Measurements from ENCODE around the gene MAGEA3. TPM values are rescaled to one million over a fixed set of nuclear protein-coding genes. Genes with fewer than 3 reads are reported as not detected.

MAGEA3 gene
- total and polyA plus RNA-seq, 9 of the 15 experiments (the other 6 are each of a cell fraction or from before 2014, with no cell fraction given), result 8.1 to 197 (median 144) TPM

DNA sequence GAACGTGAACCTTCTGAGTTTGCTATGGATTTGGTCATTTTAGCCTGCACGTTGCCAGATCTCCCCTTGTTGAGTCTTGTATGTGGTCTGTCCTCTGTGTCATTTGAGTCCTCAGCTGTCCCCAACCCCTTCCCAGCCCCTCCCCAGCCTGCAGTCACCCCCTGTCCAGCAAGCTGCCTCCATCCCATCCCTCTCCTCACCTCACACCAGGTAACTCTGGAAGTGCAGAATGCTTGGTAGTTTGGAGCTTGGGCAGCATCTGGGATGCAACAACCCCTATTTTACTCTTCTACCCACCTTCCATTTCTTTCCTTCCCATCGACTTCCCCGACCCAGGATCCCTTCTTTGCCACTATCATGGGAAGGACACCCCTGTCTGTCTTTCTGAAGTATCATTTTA, 42.5 kb upstream of the MAGEA3 start (continued):
- TF ChIP-seq, protein P1, sequence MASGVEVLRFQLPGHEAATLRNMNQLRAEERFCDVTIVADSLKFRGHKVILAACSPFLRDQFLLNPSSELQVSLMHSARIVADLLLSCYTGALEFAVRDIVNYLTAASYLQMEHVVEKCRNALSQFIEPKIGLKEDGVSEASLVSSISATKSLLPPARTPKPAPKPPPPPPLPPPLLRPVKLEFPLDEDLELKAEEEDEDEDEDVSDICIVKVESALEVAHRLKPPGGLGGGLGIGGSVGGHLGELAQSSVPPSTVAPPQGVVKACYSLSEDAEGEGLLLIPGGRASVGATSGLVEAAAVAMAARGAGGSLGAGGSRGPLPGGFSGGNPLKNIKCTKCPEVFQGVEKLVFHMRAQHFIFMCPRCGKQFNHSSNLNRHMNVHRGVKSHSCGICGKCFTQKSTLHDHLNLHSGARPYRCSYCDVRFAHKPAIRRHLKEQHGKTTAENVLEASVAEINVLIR (CRISPR knock-in tag; IDR thresholded peaks at IDR 0.05), result no peak
- TF ChIP-seq HDAC1 (IDR thresholded peaks at IDR 0.05), result no peak

DNA sequence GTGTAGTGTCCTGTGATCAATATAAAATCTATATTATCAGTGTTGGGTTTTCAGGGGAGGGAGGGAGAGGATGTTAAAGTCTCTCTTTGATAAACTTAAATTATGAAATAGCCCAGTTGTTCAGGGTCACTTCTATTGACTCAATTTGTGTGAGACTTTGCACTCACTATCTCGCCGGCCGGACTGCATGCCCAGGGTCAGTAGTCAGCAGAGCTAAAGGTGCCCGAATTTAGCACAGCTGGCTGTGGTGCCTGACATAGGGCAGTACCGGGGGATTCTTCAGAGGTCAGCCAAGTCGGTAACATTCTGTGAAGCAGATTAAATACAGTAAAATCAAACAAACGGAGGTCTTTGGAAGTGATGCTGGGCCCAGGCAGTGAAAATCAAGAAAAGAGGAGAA, 41.7 kb upstream of the MAGEA3 start:
- no peak for FAIRE-seq
- H3K27ac ChIP-seq (ENCODE audit: extremely low read depth, low read depth, low read length), result no peak overlapping the region

More for the DNA sequence above, 41.7 kb upstream of the MAGEA3 start:
- Histone ChIP-seq H3K4me1 (replicated peaks in 1 of 2; ENCODE audit: control insufficient read depth in 2 of 2, insufficient read depth in 2 of 2, low read length in 2 of 2) (no peaks in the 10 kb centered on the region; a peak in 1 of 5 replicates), H3K4me2 (ENCODE audit: insufficient read depth, low read length) (no peak overlapping the region), H3K9me3 (replicated peaks; ENCODE audit: control insufficient read depth, insufficient read depth, low read depth, low read length) (no peaks in the 10 kb centered on the region), H4K20me1 (replicated peaks; ENCODE audit: control insufficient read depth, insufficient read depth, low read length) (0 out of 2 replicates have a peak, but pooled peaks cover 5% of the 10 kb centered on the region), H3K79me2 (ENCODE audit: control insufficient read depth, insufficient read depth, low read length) (no peaks in the 10 kb centered on the region), H3K9ac (ENCODE audit: insufficient read depth in 1 of 2, low read depth in 2 of 2, low read length in 2 of 2) (no peak overlapping the region), H3K36me3 (ENCODE audit: control insufficient read depth, insufficient read depth, low read length) (no peaks in the 10 kb centered on the region; the same call in 2 of the 3 replicates), H2AFZ (ENCODE audit: low read depth, low read length) (no peak overlapping the region), H3K4me3 (no peak overlapping the region), H3K9me1 (ENCODE audit: control insufficient read depth, insufficient read depth, low read length) (no peaks in the 10 kb centered on the region), H3K27me3 (ENCODE audit: control insufficient read depth in 2 of 2, insufficient read depth in 2 of 2, low read length in 2 of 2) (no peaks in the 10 kb centered on the region)
- intact Hi-C loops (cut with micrococcal nuclease) (no loop called here), in situ Hi-C loops (cut with MboI) (no loop called here)
- no TSS peak for BruUV-seq (replicated peaks)
- DNase-seq (ENCODE audit: extremely low read depth in 1 of 4, low spot score in 3 of 4) (no peak), ATAC-seq (no peak)
- CTCF ChIA-PET (ENCODE audit: low intra/inter-chr PET ratio), result no interaction called here
- POLR2A ChIA-PET, result interaction anchor here (1.0 kb wide), 1 partner anchor 919 kb away, joined by 3 read pairs; no protein-coding TSS in a partner anchor
- no peak for TF ChIP-seq TCF7 (IDR thresholded peaks at IDR 0.05; ENCODE audit: borderline replicate concordance)
- 69% methylated on average over 7 of the region's 7 CpGs for WGBS (ENCODE audit: insufficient coverage, low coverage, missing lambda C conversion rate)

Measured in K562 (cell line).